DOHH2 (cell line): Measurements from ENCODE around the gene SRGAP2C.
"Not testable (repeated sequence)": the region's sequence is repeated elsewhere in the genome, so short reads cannot be mapped to it uniquely, and the experiment has no call there.

Experiments used
- CTCF ChIP-seq: fragments of 200-600 bp; sonication (generic); IDR thresholded peaks from one replicate; pipeline ENCODE4 v1.5.1; 2014; ENCODE audit warnings: antibody characterized with exemption, mild to moderate bottlenecking, low read depth, low read length; ENCODE audit not compliant: poor library complexity, severe bottlenecking
- EZH2phosphoT487 ChIP-seq: fragments of 200-600 bp; sonication (generic); IDR thresholded peaks from 2 replicates; pipeline ENCODE4 v1.6.1; 2017; ENCODE audit warnings: borderline replicate concordance, mild to moderate bottlenecking, antibody characterized with exemption, low read length, moderate library complexity, mixed read lengths

GRCh38 chr1:121283587-121284180 lies 98.9 kb downstream of the SRGAP2C start:
- not testable (repeated sequence) for TF ChIP-seq CTCF, EZH2phosphoT487
